C4-2B (cell line): ENCODE data around the gene LZTS3.
"Not testable (repeated sequence)": the region's sequence is repeated elsewhere in the genome, so short reads cannot be mapped to it uniquely, and the experiment has no call there.

Experiments used
- ZFX ChIP-seq: fragments of 450-650 bp; IDR thresholded peaks from 2 replicates; pipeline ENCODE4 v1.6.1; 2017
- TF ChIP-seq, protein P1 (sequence below): fragments of 450-650 bp; conservative IDR thresholded peaks from 2 replicates; pipeline ENCODE4 v1.5.1; 2017; ENCODE audit warnings: mild to moderate bottlenecking

DNA sequence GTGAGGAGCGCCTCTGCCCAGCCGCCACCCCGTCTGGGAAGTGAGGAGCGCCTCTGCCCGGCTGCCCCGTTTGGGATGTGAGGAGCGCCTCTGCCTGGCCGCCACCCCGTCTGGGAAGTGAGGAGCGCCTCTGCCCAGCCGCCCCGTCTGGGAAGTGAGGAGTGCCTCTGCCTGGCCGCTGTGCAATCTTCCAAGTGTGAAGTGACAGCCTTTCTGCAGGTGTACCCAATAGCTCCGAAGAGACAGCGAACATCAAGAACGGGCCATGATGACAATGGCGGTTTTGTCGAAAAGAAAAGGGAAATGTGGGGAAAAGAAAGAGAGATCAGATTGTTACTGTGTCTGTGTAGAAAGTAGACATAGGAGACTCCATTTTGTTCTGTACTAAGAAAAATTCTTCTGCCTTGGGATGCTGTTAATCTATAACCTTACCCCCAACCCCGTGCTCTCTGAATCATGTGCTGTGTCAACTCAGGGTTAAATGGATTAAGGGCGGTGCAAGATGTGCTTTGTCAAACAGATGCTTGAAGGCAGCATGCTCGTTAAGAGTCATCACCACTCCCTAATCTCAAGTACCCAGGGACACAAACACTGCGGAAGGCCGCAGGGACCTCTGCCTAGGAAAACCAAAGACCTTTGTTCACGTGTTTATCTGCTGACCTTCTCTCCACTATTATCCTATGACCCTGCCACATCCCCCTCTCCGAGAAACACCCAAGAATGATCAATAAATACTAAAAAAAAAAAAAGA, 47.4 kb downstream of the LZTS3 start:
- TF ChIP-seq, protein P1, sequence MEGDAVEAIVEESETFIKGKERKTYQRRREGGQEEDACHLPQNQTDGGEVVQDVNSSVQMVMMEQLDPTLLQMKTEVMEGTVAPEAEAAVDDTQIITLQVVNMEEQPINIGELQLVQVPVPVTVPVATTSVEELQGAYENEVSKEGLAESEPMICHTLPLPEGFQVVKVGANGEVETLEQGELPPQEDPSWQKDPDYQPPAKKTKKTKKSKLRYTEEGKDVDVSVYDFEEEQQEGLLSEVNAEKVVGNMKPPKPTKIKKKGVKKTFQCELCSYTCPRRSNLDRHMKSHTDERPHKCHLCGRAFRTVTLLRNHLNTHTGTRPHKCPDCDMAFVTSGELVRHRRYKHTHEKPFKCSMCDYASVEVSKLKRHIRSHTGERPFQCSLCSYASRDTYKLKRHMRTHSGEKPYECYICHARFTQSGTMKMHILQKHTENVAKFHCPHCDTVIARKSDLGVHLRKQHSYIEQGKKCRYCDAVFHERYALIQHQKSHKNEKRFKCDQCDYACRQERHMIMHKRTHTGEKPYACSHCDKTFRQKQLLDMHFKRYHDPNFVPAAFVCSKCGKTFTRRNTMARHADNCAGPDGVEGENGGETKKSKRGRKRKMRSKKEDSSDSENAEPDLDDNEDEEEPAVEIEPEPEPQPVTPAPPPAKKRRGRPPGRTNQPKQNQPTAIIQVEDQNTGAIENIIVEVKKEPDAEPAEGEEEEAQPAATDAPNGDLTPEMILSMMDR: not testable (repeated sequence)
- not testable (repeated sequence) for TF ChIP-seq ZFX
